ENCODE measurements around the gene FPR3.

DNA sequence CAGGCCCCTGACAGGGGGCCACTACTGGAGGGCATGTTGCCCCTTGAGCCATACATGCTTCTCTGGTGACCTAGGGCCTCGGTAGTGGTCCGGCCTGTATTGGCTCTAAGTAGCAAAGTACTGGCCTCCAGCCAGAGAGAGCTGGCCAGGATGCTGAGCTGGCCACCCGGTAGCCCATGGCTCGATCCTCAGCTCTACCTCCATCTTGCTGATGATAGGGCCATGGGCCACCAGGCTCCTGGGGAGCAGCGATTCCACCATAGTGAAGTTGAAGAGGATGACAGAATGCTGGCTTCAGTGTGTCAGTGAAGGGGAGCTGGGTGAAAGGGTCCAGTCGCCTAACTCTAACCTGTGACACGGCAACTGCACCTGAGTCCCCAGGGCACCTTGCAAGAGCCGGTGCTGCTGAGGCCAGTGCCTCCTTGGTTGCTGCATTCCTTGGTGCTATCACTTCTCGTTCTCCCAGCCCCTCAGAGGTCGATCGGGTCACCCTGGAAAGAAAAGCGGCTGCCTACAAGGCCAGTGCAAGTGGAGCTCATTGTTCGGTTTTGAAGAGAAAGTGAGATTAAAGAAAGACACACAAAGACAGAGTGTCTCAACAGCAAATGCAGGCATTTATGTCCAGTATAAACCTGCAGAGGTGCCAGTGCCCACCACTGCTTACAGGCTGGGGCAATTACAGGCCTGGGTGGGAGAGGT lies 5.0 kb downstream of the FPR3 start:
- TF ChIP-seq, protein P1, sequence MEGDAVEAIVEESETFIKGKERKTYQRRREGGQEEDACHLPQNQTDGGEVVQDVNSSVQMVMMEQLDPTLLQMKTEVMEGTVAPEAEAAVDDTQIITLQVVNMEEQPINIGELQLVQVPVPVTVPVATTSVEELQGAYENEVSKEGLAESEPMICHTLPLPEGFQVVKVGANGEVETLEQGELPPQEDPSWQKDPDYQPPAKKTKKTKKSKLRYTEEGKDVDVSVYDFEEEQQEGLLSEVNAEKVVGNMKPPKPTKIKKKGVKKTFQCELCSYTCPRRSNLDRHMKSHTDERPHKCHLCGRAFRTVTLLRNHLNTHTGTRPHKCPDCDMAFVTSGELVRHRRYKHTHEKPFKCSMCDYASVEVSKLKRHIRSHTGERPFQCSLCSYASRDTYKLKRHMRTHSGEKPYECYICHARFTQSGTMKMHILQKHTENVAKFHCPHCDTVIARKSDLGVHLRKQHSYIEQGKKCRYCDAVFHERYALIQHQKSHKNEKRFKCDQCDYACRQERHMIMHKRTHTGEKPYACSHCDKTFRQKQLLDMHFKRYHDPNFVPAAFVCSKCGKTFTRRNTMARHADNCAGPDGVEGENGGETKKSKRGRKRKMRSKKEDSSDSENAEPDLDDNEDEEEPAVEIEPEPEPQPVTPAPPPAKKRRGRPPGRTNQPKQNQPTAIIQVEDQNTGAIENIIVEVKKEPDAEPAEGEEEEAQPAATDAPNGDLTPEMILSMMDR (IDR thresholded peaks at IDR 0.05): no peak
- TF ChIP-seq POLR2A (IDR thresholded peaks at IDR 0.05): no peak

All from right lobe of liver (tissue), 4 donors.